Measurements from ENCODE around the gene GFPT2.

Gene GFPT2

GRCh38 chr5:180382926-180383325 is 29.8 kb upstream of the GFPT2 start:
- no peak for DNase-seq
- Histone ChIP-seq H3K9me3 (ENCODE audit: control extremely low read depth in 1 of 5, control insufficient read depth in 4 of 5, insufficient read depth in 2 of 5, low read depth in 1 of 5, low read length in 4 of 5) (no peaks in the 10 kb centered on the region), H3K4me3 (ENCODE audit: control insufficient read depth in 1 of 7, extremely low read depth in 1 of 7, insufficient read depth in 4 of 7, low read depth in 2 of 7, low read length in 6 of 7) (no peak overlapping the region), H3K4me1 (ENCODE audit: control extremely low read depth in 1 of 4, control insufficient read depth in 4 of 4, insufficient read depth in 4 of 4, low read length in 3 of 4) (no peaks in the 10 kb centered on the region), H3K27me3 (replicated peaks in 2 of 5; ENCODE audit: control insufficient read depth in 4 of 5, insufficient read depth in 5 of 5, low read length in 4 of 5) (no peaks in the 10 kb centered on the region), H3K36me3 (ENCODE audit: control insufficient read depth in 4 of 4, insufficient read depth in 4 of 4, low read length in 3 of 4) (no peaks in the 10 kb centered on the region), H3K27ac (ENCODE audit: insufficient read depth in 1 of 2, low read depth in 1 of 2, low read length in 2 of 2, poor library complexity in 1 of 2, severe bottlenecking in 2 of 2) (no peak overlapping the region)
- ChIA-PET POLR2A (no interaction called here), CTCF (interaction anchor here (1.0 kb wide), 1 partner anchor 12 kb away, joined by 3 read pairs; no protein-coding TSS in a partner anchor)
- 95% methylated on average over 4 of the region's 8 CpGs for WGBS (ENCODE audit: insufficient coverage)

- POLR2A ChIA-PET = no interaction called here
- Histone ChIP-seq H3K4me3 (ENCODE audit: control insufficient read depth in 1 of 7, extremely low read depth in 1 of 7, insufficient read depth in 4 of 7, low read depth in 2 of 7, low read length in 6 of 7) (no peak overlapping the region), H3K36me3 (ENCODE audit: control insufficient read depth in 4 of 4, insufficient read depth in 4 of 4, low read length in 3 of 4) (no peaks in the 10 kb centered on the region), H3K4me1 (ENCODE audit: control extremely low read depth in 1 of 4, control insufficient read depth in 4 of 4, insufficient read depth in 4 of 4, low read length in 3 of 4) (no peaks in the 10 kb centered on the region), H3K27me3 (replicated peaks in 2 of 5; ENCODE audit: control insufficient read depth in 4 of 5, insufficient read depth in 5 of 5, low read length in 4 of 5) (peaks cover 0 to 3% (median 0%) of the 10 kb centered on the region in 5 experiments), H3K9me3 (ENCODE audit: control extremely low read depth in 1 of 5, control insufficient read depth in 4 of 5, insufficient read depth in 2 of 5, low read depth in 1 of 5, low read length in 4 of 5) (no peaks in the 10 kb centered on the region), H3K27ac (ENCODE audit: insufficient read depth in 1 of 2, low read depth in 1 of 2, low read length in 2 of 2, poor library complexity in 1 of 2, severe bottlenecking in 2 of 2) (no peak overlapping the region)
- DNase-seq = no peak
- CTCF ChIA-PET = interaction anchor here (1.0 kb wide), 1 partner anchor 11 kb away, joined by 3 read pairs; no protein-coding TSS in a partner anchor
- 96% methylated on average over 12 of the region's 13 CpGs for WGBS (ENCODE audit: insufficient coverage)
These were observed 28.8 kb upstream of the GFPT2 start for GRCh38 chr5:180381851-180382480.

- Histone ChIP-seq H3K4me1 (ENCODE audit: control extremely low read depth in 1 of 4, control insufficient read depth in 4 of 4, insufficient read depth in 4 of 4, low read length in 3 of 4) (no peaks in the 10 kb centered on the region), H3K27me3 (replicated peaks in 2 of 5; ENCODE audit: control insufficient read depth in 4 of 5, insufficient read depth in 5 of 5, low read length in 4 of 5) (peaks cover 0 to 3% (median 0%) of the 10 kb centered on the region in 5 experiments), H3K9me3 (ENCODE audit: control extremely low read depth in 1 of 5, control insufficient read depth in 4 of 5, insufficient read depth in 2 of 5, low read depth in 1 of 5, low read length in 4 of 5) (no peaks in the 10 kb centered on the region), H3K27ac (ENCODE audit: insufficient read depth in 1 of 2, low read depth in 1 of 2, low read length in 2 of 2, poor library complexity in 1 of 2, severe bottlenecking in 2 of 2) (no peak overlapping the region), H3K36me3 (ENCODE audit: control insufficient read depth in 4 of 4, insufficient read depth in 4 of 4, low read length in 3 of 4) (no peaks in the 10 kb centered on the region), H3K4me3 (ENCODE audit: control insufficient read depth in 1 of 7, extremely low read depth in 1 of 7, insufficient read depth in 4 of 7, low read depth in 2 of 7, low read length in 6 of 7) (no peak overlapping the region)
- no peak for DNase-seq
- ChIA-PET POLR2A (no interaction called here), CTCF (no interaction called here)
- 86% methylated on average over 4 of the region's 4 CpGs for WGBS (ENCODE audit: insufficient coverage)
These were observed 28.3 kb upstream of the GFPT2 start for GRCh38 chr5:180381428-180381827.

GRCh38 chr5:180380856-180381255 is 27.7 kb upstream of the GFPT2 start:
- CTCF ChIA-PET = no interaction called here

GRCh38 chr5:180380441-180380840 is 27.3 kb upstream of the GFPT2 start:
- peaks cover 0 to 3% (median 0%) of the 10 kb centered on the region in 5 experiments for H3K27me3 ChIP-seq (replicated peaks in 2 of 5; ENCODE audit: control insufficient read depth in 4 of 5, insufficient read depth in 5 of 5, low read length in 4 of 5)
- POLR2A ChIA-PET = no interaction called here
- 99% methylated on average over 6 of the region's 10 CpGs for WGBS (ENCODE audit: insufficient coverage)
- CTCF ChIA-PET = no interaction called here
- no peak overlapping the region for H3K4me3 ChIP-seq (ENCODE audit: control insufficient read depth in 1 of 7, extremely low read depth in 1 of 7, insufficient read depth in 4 of 7, low read depth in 2 of 7, low read length in 6 of 7)
- H3K27ac ChIP-seq (ENCODE audit: insufficient read depth in 1 of 2, low read depth in 1 of 2, low read length in 2 of 2, poor library complexity in 1 of 2, severe bottlenecking in 2 of 2) = no peak overlapping the region
- H3K4me1 ChIP-seq (ENCODE audit: control extremely low read depth in 1 of 4, control insufficient read depth in 4 of 4, insufficient read depth in 4 of 4, low read length in 3 of 4) = no peaks in the 10 kb centered on the region
- no peak for DNase-seq
- H3K36me3 ChIP-seq (ENCODE audit: control insufficient read depth in 4 of 4, insufficient read depth in 4 of 4, low read length in 3 of 4) = no peaks in the 10 kb centered on the region
- no peaks in the 10 kb centered on the region for H3K9me3 ChIP-seq (ENCODE audit: control extremely low read depth in 1 of 5, control insufficient read depth in 4 of 5, insufficient read depth in 2 of 5, low read depth in 1 of 5, low read length in 4 of 5)

More at GRCh38 chr5:180380856-180381255, 27.7 kb upstream of the GFPT2 start:
- POLR2A ChIA-PET = no interaction called here
- H3K4me3 ChIP-seq (ENCODE audit: control insufficient read depth in 1 of 7, extremely low read depth in 1 of 7, insufficient read depth in 4 of 7, low read depth in 2 of 7, low read length in 6 of 7) = no peak overlapping the region
- H3K9me3 ChIP-seq (ENCODE audit: control extremely low read depth in 1 of 5, control insufficient read depth in 4 of 5, insufficient read depth in 2 of 5, low read depth in 1 of 5, low read length in 4 of 5) = no peaks in the 10 kb centered on the region
- no peaks in the 10 kb centered on the region for H3K36me3 ChIP-seq (ENCODE audit: control insufficient read depth in 4 of 4, insufficient read depth in 4 of 4, low read length in 3 of 4)
- H3K27me3 ChIP-seq (replicated peaks in 2 of 5; ENCODE audit: control insufficient read depth in 4 of 5, insufficient read depth in 5 of 5, low read length in 4 of 5) = peaks cover 0 to 3% (median 0%) of the 10 kb centered on the region in 5 experiments
- no peak for DNase-seq
- no peak overlapping the region for H3K27ac ChIP-seq (ENCODE audit: insufficient read depth in 1 of 2, low read depth in 1 of 2, low read length in 2 of 2, poor library complexity in 1 of 2, severe bottlenecking in 2 of 2)
- 97% methylated on average over 15 of the region's 15 CpGs for WGBS (ENCODE audit: insufficient coverage)
- H3K4me1 ChIP-seq (ENCODE audit: control extremely low read depth in 1 of 4, control insufficient read depth in 4 of 4, insufficient read depth in 4 of 4, low read length in 3 of 4) = no peaks in the 10 kb centered on the region

- no peaks in the 10 kb centered on the region for H3K4me1 ChIP-seq (ENCODE audit: control extremely low read depth in 1 of 4, control insufficient read depth in 4 of 4, insufficient read depth in 4 of 4, low read length in 3 of 4)
- no peak for DNase-seq
- no peaks in the 10 kb centered on the region for H3K9me3 ChIP-seq (ENCODE audit: control extremely low read depth in 1 of 5, control insufficient read depth in 4 of 5, insufficient read depth in 2 of 5, low read depth in 1 of 5, low read length in 4 of 5)
- WGBS (ENCODE audit: insufficient coverage) = 95% methylated on average over 14 of the region's 31 CpGs
- H3K27ac ChIP-seq (ENCODE audit: insufficient read depth in 1 of 2, low read depth in 1 of 2, low read length in 2 of 2, poor library complexity in 1 of 2, severe bottlenecking in 2 of 2) = no peak overlapping the region
- POLR2A ChIA-PET = no interaction called here
- H3K36me3 ChIP-seq (ENCODE audit: control insufficient read depth in 4 of 4, insufficient read depth in 4 of 4, low read length in 3 of 4) = no peaks in the 10 kb centered on the region
- H3K27me3 ChIP-seq (replicated peaks in 2 of 5; ENCODE audit: control insufficient read depth in 4 of 5, insufficient read depth in 5 of 5, low read length in 4 of 5) = peaks cover 0 to 3% (median 0%) of the 10 kb centered on the region in 5 experiments
- CTCF ChIA-PET = no interaction called here
- H3K4me3 ChIP-seq (ENCODE audit: control insufficient read depth in 1 of 7, extremely low read depth in 1 of 7, insufficient read depth in 4 of 7, low read depth in 2 of 7, low read length in 6 of 7) = no peak overlapping the region
These were observed 26.4 kb upstream of the GFPT2 start for GRCh38 chr5:180379355-180380070.
